IPS-20b (cell line): ENCODE data around the gene WWOX.

Experiments
- H3K27ac ChIP-seq: one replicate; pipeline ENCODE4 v1.5.1; 2013; ENCODE audit warnings: low read length
- H3K27me3 ChIP-seq: 2 replicates; pipeline ENCODE4 v1.6.1; 2013; ENCODE audit warnings: mild to moderate bottlenecking, low read length, inconsistent platforms; ENCODE audit not compliant: insufficient read depth
- H3K36me3 ChIP-seq: 2 replicates; pipeline ENCODE4 v1.6.1; 2013; ENCODE audit warnings: low read depth, mild to moderate bottlenecking, inconsistent platforms, low read length, moderate library complexity; ENCODE audit not compliant: insufficient read depth
- H3K4me1 ChIP-seq: 2 replicates; pipeline ENCODE4 v1.6.1; 2013; ENCODE audit warnings: mild to moderate bottlenecking, control low read depth, inconsistent platforms, low read length, moderate library complexity; ENCODE audit not compliant: insufficient read depth
- H3K4me3 ChIP-seq: 2 replicates; pipeline ENCODE4 v1.5.1; 2013; ENCODE audit warnings: mild to moderate bottlenecking, low read length, inconsistent platforms
- H3K9ac ChIP-seq: 2 replicates; pipeline ENCODE4 v1.6.1; 2013; ENCODE audit warnings: low read depth, mild to moderate bottlenecking, inconsistent platforms, low read length, moderate library complexity
- H3K9me3 ChIP-seq: 2 replicates; pipeline ENCODE4 v1.6.1; 2013; ENCODE audit warnings: mild to moderate bottlenecking, low read depth, low read length, inconsistent platforms; ENCODE audit not compliant: insufficient read depth

WWOX gene

GRCh38 chr16:79192904-79193303 is 1093.5 kb downstream of the WWOX start:
- Histone ChIP-seq H3K27ac (no peak overlapping the region), H3K27me3 (no peaks in the 10 kb centered on the region), H3K4me1 (peaks cover 10% of the 10 kb centered on the region; the same call in 1 of the 2 replicates), H3K9ac (no peak overlapping the region), H3K9me3 (no peaks in the 10 kb centered on the region), H3K36me3 (no peaks in the 10 kb centered on the region), H3K4me3 (no peak overlapping the region)

DNA sequence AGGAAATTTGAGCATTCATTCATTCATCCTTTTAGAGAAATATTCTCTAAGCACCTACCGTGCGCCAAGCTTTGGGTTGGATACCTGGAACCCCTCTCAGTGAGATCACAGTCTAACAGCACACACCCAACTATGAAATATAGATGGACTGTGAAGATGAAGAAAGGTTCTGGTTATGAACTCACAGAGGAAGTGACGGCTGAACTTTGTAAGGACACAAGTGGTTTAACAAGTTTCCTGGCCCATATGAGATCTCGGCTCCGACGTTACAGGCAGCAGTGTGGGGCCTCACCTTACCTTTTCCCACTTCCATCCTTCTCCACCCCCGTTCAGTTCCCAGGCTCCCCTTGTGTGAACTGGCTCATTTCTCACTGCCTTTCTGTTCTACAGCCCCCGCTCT is 1094.8 kb downstream of the WWOX start:
- Histone ChIP-seq H3K4me3 (no peak overlapping the region), H3K27me3 (no peaks in the 10 kb centered on the region), H3K9ac (no peak overlapping the region), H3K9me3 (no peaks in the 10 kb centered on the region), H3K36me3 (no peaks in the 10 kb centered on the region), H3K27ac (no peak overlapping the region), H3K4me1 (0 out of 2 replicates have a peak, but pooled peaks cover 3% of the 10 kb centered on the region)

- no peak overlapping the region for H3K9ac ChIP-seq
- no peak overlapping the region for H3K27ac ChIP-seq
- no peaks in the 10 kb centered on the region for H3K36me3 ChIP-seq
- no peaks in the 10 kb centered on the region for H3K27me3 ChIP-seq
- no peaks in the 10 kb centered on the region for H3K9me3 ChIP-seq
- H3K4me3 ChIP-seq = no peak overlapping the region
- 0 out of 2 replicates have a peak, but pooled peaks cover 3% of the 10 kb centered on the region for H3K4me1 ChIP-seq
These were observed 1096.5 kb downstream of the WWOX start for GRCh38 chr16:79195938-79196337.

- no peaks in the 10 kb centered on the region for H3K36me3 ChIP-seq
- no peaks in the 10 kb centered on the region for H3K27me3 ChIP-seq
- H3K4me1 ChIP-seq = peaks cover 7% of the 10 kb centered on the region
- H3K27ac ChIP-seq = no peak overlapping the region
- no peaks in the 10 kb centered on the region for H3K9me3 ChIP-seq
- no peak overlapping the region for H3K9ac ChIP-seq
- no peak overlapping the region for H3K4me3 ChIP-seq
These were observed 1102.0 kb downstream of the WWOX start for GRCh38 chr16:79201436-79201835.

GRCh38 chr16:79202977-79203376 is 1103.5 kb downstream of the WWOX start:
- Histone ChIP-seq H3K9ac (no peak overlapping the region), H3K9me3 (no peaks in the 10 kb centered on the region), H3K36me3 (no peaks in the 10 kb centered on the region), H3K27ac (no peak overlapping the region), H3K27me3 (no peaks in the 10 kb centered on the region), H3K4me1 (peaks cover 7% of the 10 kb centered on the region), H3K4me3 (no peak overlapping the region)

- Histone ChIP-seq H3K27ac (no peak overlapping the region), H3K9ac (no peak overlapping the region), H3K4me1 (peaks cover 7% of the 10 kb centered on the region), H3K4me3 (no peak overlapping the region), H3K9me3 (no peaks in the 10 kb centered on the region), H3K27me3 (no peaks in the 10 kb centered on the region), H3K36me3 (no peaks in the 10 kb centered on the region)
These were observed 1105.0 kb downstream of the WWOX start for GRCh38 chr16:79204486-79204885.

GRCh38 chr16:79206889-79207288 is 1107.4 kb downstream of the WWOX start:
- no peaks in the 10 kb centered on the region for H3K27me3 ChIP-seq
- H3K4me3 ChIP-seq = no peak overlapping the region
- no peak overlapping the region for H3K9ac ChIP-seq
- no peaks in the 10 kb centered on the region for H3K9me3 ChIP-seq
- H3K4me1 ChIP-seq = peaks cover 8% of the 10 kb centered on the region
- H3K36me3 ChIP-seq = no peaks in the 10 kb centered on the region
- H3K27ac ChIP-seq = no peak overlapping the region

DNA sequence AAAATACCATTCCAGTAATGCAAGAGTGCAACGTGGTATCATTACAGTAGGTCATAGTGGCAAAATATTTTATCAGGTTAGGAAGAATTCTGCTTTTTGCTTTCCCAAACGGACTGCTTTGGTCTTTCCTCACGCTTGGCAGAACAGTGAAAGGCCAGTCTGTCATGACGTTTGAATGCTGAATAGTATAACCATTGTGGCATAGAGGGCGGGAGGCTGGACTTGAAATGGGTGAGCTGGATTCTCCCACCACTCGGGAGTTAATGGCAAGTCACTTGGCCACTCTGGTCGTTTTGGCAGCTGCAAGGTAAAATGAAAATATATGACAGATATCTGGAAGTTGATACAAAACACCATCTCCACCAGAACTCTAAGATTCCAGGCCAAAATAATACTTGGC is 1109.9 kb downstream of the WWOX start:
- H3K4me1 ChIP-seq = peaks cover 14% of the 10 kb centered on the region; the same call in 1 of the 2 replicates
- no peak overlapping the region for H3K4me3 ChIP-seq
- H3K27me3 ChIP-seq = no peaks in the 10 kb centered on the region
- H3K9ac ChIP-seq = no peak overlapping the region
- no peak overlapping the region for H3K27ac ChIP-seq
- H3K9me3 ChIP-seq = no peaks in the 10 kb centered on the region
- H3K36me3 ChIP-seq = no peaks in the 10 kb centered on the region

GRCh38 chr16:79210607-79211006 is 1111.2 kb downstream of the WWOX start:
- H3K9ac ChIP-seq = no peak overlapping the region
- H3K9me3 ChIP-seq = no peaks in the 10 kb centered on the region
- H3K4me1 ChIP-seq = peaks cover 14% of the 10 kb centered on the region; the same call in 1 of the 2 replicates
- H3K27ac ChIP-seq = no peak overlapping the region
- no peak overlapping the region for H3K4me3 ChIP-seq
- H3K36me3 ChIP-seq = no peaks in the 10 kb centered on the region
- H3K27me3 ChIP-seq = no peaks in the 10 kb centered on the region

GRCh38 chr16:79211586-79211985 is 1112.1 kb downstream of the WWOX start:
- H3K27ac ChIP-seq = no peak overlapping the region
- no peaks in the 10 kb centered on the region for H3K36me3 ChIP-seq

DNA sequence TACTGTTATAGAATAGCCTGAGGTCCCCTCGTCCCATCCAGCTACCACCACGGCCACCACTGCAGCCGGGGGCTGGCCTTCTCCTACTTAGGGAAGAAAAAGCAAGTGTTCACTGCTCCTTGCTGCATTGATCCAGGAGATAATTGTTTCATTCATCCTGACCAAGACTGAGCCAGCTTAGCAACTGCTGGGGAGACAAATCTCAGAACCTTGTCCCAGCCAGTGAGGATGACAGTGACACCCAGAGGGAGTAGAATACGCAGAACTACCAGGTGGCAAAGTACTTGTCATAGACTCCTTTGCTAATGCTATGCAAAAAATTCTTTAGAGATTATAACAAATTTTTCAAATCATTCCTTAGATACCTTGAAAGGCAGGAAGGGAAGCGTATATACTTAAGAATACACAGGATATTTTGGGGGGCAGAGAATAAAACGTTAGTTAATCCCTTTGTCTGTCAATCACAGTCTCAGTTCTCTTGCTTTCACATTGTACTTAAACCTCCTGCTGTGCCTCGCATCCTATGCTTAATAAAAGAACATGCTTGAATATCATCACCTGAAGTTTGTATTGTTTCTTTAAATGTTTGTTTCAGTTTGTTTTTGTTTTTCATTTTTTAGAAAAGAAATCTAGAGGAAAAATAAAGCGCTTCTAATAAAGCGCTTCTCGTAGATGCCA is 1112.8 kb downstream of the WWOX start:
- Histone ChIP-seq H3K9me3 (no peaks in the 10 kb centered on the region), H3K36me3 (no peaks in the 10 kb centered on the region), H3K27ac (no peak overlapping the region), H3K27me3 (no peaks in the 10 kb centered on the region), H3K4me3 (no peak overlapping the region), H3K4me1 (peaks cover 14% of the 10 kb centered on the region; the same call in 1 of the 2 replicates), H3K9ac (no peak overlapping the region; the same call in 1 of the 2 replicates)

More at GRCh38 chr16:79211586-79211985, 1112.1 kb downstream of the WWOX start:
- Histone ChIP-seq H3K9ac (no peak overlapping the region; the same call in 1 of the 2 replicates), H3K4me3 (no peak overlapping the region), H3K9me3 (no peaks in the 10 kb centered on the region), H3K27me3 (no peaks in the 10 kb centered on the region), H3K4me1 (peaks cover 14% of the 10 kb centered on the region; the same call in 1 of the 2 replicates)

DNA sequence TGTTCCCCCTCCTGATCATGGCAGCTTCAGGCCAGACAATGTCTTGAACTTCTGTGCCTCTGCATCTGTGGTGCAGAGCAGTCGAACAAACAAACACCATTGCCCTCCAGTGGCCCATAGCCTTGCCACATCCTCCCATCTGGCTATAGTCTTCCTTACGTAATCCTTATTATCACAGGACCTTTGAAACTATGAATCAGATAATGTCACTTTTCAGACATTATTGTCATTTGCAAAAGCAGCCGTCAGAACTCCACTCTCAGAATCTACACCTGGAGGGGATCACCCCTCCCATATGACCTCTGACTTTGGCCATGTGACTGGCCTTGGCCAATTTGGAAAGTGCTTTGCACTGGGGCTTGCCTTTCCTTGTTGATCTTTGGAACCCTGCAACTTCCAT is 1113.8 kb downstream of the WWOX start:
- no peaks in the 10 kb centered on the region for H3K36me3 ChIP-seq
- H3K4me1 ChIP-seq = peaks cover 14% of the 10 kb centered on the region; the same call in 1 of the 2 replicates
- no peak overlapping the region for H3K27ac ChIP-seq
- no peaks in the 10 kb centered on the region for H3K9me3 ChIP-seq
- no peak overlapping the region for H3K4me3 ChIP-seq
- H3K27me3 ChIP-seq = no peaks in the 10 kb centered on the region
- no peak overlapping the region for H3K9ac ChIP-seq
